Effector memory CD4-positive, alpha-beta T cell (primary cell): ENCODE results near the gene HLTF.

Source experiments
- DNase-seq, 3 donors: peaks; one replicate each; pipeline ENCODE4 v3.0.0-alpha.2; 2020
- H3K27ac ChIP-seq: 2 replicates; pipeline ENCODE4 v1.7.0; 2013; ENCODE audit warnings: mild to moderate bottlenecking, low read length, moderate library complexity; ENCODE audit not compliant: insufficient read depth, poor library complexity, severe bottlenecking
- H3K27me3 ChIP-seq: replicated peaks from 2 replicates; pipeline ENCODE4 v1.7.0; 2013; ENCODE audit warnings: mild to moderate bottlenecking, low read length; ENCODE audit not compliant: insufficient read depth, control insufficient read depth, poor library complexity, severe bottlenecking
- H3K36me3 ChIP-seq: 2 replicates; pipeline ENCODE4 v1.7.0; 2013; ENCODE audit warnings: mild to moderate bottlenecking, low read length, moderate library complexity; ENCODE audit not compliant: control insufficient read depth, insufficient read depth
- H3K4me1 ChIP-seq: 2 replicates; pipeline ENCODE4 v1.7.0; 2013; ENCODE audit warnings: low read length, mild to moderate bottlenecking; ENCODE audit not compliant: control insufficient read depth, insufficient read depth, poor library complexity, severe bottlenecking
- H3K4me3 ChIP-seq: 2 replicates; pipeline ENCODE4 v1.7.0; 2013; ENCODE audit warnings: low read length, low read depth, mild to moderate bottlenecking; ENCODE audit not compliant: insufficient read depth, poor library complexity, severe bottlenecking
- H3K9me3 ChIP-seq: 2 replicates; pipeline ENCODE4 v1.7.0; 2013; ENCODE audit warnings: mild to moderate bottlenecking, low read length, moderate library complexity; ENCODE audit not compliant: control insufficient read depth

The HLTF gene

DNA sequence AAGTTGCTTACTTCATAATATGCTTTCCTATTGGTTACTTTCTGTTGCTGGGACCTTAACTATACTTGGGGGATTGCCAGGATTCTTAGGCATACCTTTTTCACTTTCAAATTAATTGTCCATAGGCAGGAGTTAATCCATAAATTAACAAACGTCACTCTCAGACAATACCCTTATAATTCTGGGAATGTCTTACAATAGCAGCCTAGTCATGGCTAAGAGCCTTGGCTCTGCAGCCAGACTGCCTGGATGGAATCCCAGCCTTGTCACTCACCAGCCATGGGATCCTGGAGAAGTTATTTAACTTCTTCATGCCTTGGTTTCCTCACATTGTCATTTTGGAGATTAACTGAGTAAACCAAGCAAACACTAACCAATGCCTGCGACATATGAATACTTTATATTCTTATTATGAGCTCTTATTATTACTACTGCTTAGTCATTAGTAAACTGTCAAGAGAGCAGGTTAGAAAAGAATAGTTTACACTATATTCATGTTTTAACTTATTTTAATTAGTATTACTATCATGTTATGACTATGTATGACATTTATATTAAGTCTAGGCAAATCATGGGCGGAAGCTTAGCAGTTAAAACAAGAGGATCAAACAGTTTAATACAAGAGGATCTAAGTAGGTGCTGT, 66.0 kb downstream of the HLTF start:
- H3K27ac ChIP-seq, result no peak overlapping the region
- peaks cover 22% of the 10 kb centered on the region for H3K36me3 ChIP-seq
- H3K4me3 ChIP-seq, result no peak overlapping the region
- DNase-seq, result no peak
- H3K9me3 ChIP-seq, result no peaks in the 10 kb centered on the region
- H3K27me3 ChIP-seq, result no peaks in the 10 kb centered on the region
- no peaks in the 10 kb centered on the region for H3K4me1 ChIP-seq

- DNase-seq, result no peak
- Histone ChIP-seq H3K36me3 (peaks cover 19% of the 10 kb centered on the region), H3K9me3 (no peaks in the 10 kb centered on the region), H3K4me1 (no peaks in the 10 kb centered on the region), H3K4me3 (no peak overlapping the region), H3K27me3 (no peaks in the 10 kb centered on the region), H3K27ac (no peak overlapping the region)
Measured at GRCh38 chr3:149019580-149019979, 66.8 kb downstream of the HLTF start.

DNA sequence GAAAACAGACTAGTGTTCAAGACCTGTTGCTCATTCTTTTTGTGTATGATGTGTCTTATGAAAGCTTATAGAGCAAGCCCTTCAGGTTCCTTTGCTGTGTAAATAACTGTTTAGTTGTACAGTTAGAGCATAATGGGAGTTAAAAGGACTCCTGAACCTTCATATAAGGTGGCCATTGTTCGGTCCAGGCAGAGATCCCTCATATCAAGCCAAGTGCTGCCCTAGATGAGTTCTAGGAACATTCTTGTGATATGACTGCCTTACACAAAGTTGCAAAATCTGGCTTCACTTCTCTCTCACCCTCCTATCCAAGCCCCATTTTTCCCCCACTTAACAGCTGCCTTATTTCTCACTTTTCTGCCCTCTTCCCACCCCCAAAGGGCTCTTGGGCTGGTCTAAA, 68.1 kb downstream of the HLTF start:
- no peak overlapping the region for H3K4me3 ChIP-seq
- DNase-seq, result no peak
- no peaks in the 10 kb centered on the region for H3K4me1 ChIP-seq
- peaks cover 12% of the 10 kb centered on the region for H3K36me3 ChIP-seq
- H3K27ac ChIP-seq, result no peak overlapping the region
- H3K27me3 ChIP-seq, result no peaks in the 10 kb centered on the region
- no peaks in the 10 kb centered on the region for H3K9me3 ChIP-seq

- Histone ChIP-seq H3K27ac (no peak overlapping the region), H3K36me3 (peaks cover 10% of the 10 kb centered on the region), H3K4me1 (no peaks in the 10 kb centered on the region), H3K9me3 (no peaks in the 10 kb centered on the region), H3K27me3 (no peaks in the 10 kb centered on the region), H3K4me3 (no peak overlapping the region)
- DNase-seq, result no peak
Measured at GRCh38 chr3:149016669-149017541, 69.4 kb downstream of the HLTF start.

GRCh38 chr3:149016242-149016641, 70.1 kb downstream of the HLTF start:
- no peak for DNase-seq
- Histone ChIP-seq H3K4me1 (no peaks in the 10 kb centered on the region), H3K9me3 (no peaks in the 10 kb centered on the region), H3K27ac (no peak overlapping the region), H3K27me3 (no peaks in the 10 kb centered on the region), H3K4me3 (no peak overlapping the region), H3K36me3 (peaks cover 11% of the 10 kb centered on the region)

GRCh38 chr3:149015393-149015792, 70.9 kb downstream of the HLTF start:
- DNase-seq, result no peak
- Histone ChIP-seq H3K27ac (no peak overlapping the region), H3K36me3 (peaks cover 16% of the 10 kb centered on the region), H3K9me3 (no peaks in the 10 kb centered on the region), H3K4me3 (no peak overlapping the region), H3K27me3 (no peaks in the 10 kb centered on the region), H3K4me1 (no peaks in the 10 kb centered on the region)

- peaks cover 4% of the 10 kb centered on the region for H3K4me1 ChIP-seq
- DNase-seq, result no peak
- H3K27me3 ChIP-seq, result no peaks in the 10 kb centered on the region
- no peak overlapping the region for H3K4me3 ChIP-seq
- no peaks in the 10 kb centered on the region for H3K9me3 ChIP-seq
- no peak overlapping the region for H3K27ac ChIP-seq
- peaks cover 16% of the 10 kb centered on the region for H3K36me3 ChIP-seq
Measured at GRCh38 chr3:149013726-149014125, 72.6 kb downstream of the HLTF start.

DNA sequence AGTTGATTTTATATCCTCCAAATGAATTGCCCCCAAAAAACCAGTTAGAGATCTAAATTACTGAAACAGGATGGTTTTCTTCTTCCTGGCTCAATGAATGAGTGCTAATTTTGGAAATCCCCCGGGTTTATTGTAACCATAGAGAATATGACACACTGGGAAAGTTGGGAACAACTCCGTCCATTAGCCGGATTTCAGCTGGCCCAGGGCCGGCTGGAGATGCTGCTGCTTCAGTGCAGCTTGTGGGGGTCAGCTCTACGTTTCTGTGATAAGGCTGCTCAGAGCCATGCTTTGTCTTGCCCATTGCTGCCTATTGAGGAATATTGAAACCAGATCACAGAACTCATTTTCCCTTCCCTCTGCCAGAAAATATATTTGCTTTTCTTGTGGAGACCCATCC, 74.7 kb downstream of the HLTF start:
- Histone ChIP-seq H3K27me3 (no peaks in the 10 kb centered on the region), H3K4me3 (no peak overlapping the region), H3K9me3 (no peaks in the 10 kb centered on the region), H3K4me1 (peaks cover 4% of the 10 kb centered on the region), H3K27ac (no peak overlapping the region), H3K36me3 (peaks cover 9% of the 10 kb centered on the region)
- no peak for DNase-seq

GRCh38 chr3:149010966-149011365, 75.4 kb downstream of the HLTF start:
- H3K9me3 ChIP-seq, result no peaks in the 10 kb centered on the region
- H3K36me3 ChIP-seq, result peaks cover 8% of the 10 kb centered on the region
- DNase-seq, result no peak
- H3K4me1 ChIP-seq, result peaks cover 4% of the 10 kb centered on the region
- H3K27ac ChIP-seq, result no peak overlapping the region
- H3K27me3 ChIP-seq, result no peaks in the 10 kb centered on the region
- no peak overlapping the region for H3K4me3 ChIP-seq

- Histone ChIP-seq H3K27me3 (no peaks in the 10 kb centered on the region), H3K9me3 (no peaks in the 10 kb centered on the region), H3K27ac (no peak overlapping the region), H3K36me3 (peaks cover 8% of the 10 kb centered on the region), H3K4me1 (peaks cover 4% of the 10 kb centered on the region), H3K4me3 (no peak overlapping the region)
- DNase-seq, result no peak
Measured at GRCh38 chr3:149010504-149010951, 75.8 kb downstream of the HLTF start.
